Measurements from ENCODE around the gene MRPS9.

DNA sequence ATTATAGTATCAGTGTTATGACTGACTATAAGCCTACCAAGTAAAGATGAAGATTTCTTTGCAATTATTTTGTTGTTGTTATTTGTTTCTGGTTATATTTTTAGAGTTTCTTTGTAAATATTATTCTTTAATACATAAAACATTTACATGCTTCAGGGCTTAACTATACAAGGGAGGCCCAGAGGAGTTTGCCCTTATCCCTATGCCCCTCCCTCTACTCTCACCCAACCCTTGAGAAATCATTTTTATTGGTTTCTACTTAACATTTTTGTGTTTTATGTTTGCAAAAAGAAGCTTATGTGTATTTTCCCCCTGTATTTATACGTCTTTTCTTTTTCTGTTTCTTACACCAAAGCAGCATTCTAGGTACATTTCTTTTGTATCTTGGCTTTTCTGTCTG, 30.5 kb downstream of the MRPS9 start:
- TF ChIP-seq, protein P1, sequence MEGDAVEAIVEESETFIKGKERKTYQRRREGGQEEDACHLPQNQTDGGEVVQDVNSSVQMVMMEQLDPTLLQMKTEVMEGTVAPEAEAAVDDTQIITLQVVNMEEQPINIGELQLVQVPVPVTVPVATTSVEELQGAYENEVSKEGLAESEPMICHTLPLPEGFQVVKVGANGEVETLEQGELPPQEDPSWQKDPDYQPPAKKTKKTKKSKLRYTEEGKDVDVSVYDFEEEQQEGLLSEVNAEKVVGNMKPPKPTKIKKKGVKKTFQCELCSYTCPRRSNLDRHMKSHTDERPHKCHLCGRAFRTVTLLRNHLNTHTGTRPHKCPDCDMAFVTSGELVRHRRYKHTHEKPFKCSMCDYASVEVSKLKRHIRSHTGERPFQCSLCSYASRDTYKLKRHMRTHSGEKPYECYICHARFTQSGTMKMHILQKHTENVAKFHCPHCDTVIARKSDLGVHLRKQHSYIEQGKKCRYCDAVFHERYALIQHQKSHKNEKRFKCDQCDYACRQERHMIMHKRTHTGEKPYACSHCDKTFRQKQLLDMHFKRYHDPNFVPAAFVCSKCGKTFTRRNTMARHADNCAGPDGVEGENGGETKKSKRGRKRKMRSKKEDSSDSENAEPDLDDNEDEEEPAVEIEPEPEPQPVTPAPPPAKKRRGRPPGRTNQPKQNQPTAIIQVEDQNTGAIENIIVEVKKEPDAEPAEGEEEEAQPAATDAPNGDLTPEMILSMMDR (IDR thresholded peaks at IDR 0.05): no peak
- no peak for TF ChIP-seq POLR2A (IDR thresholded peaks at IDR 0.05)

Measured in vagina (tissue), 2 donors.